NOMO-1 treated with DMSO at 0.1 percent for 48 hours (cell line): Measurements from ENCODE around the gene KMT5B.
"Not testable (repeated sequence)": the region's sequence is repeated elsewhere in the genome, so short reads cannot be mapped to it uniquely, and the experiment has no call there.

Experiments
- DNase-seq: peaks from one replicate; lab custom pipeline; 2025; ENCODE audit not compliant: unreplicated experiment; lab: John Stamatoyannopoulos, UW

Gene KMT5B

DNA sequence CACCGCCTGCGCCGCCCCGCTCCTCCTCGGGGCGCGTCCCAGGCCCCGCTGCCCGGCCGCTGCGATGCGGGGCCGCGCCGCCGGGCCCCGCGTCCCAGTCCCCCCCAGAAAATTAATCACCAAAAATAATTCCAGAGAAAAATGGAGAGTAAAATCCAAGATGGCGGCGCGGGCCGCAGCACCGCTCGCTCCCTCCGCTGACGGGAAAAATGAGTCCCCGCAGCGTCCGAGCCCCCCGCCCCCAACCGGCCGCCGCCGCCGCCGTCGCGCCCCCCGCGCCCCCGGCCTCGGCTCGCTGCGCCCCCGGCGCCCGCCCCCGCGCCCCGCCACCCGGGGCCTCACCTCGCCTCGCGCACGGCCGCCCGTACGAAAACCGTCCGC, at the start of gene KMT5B:
TSS of gene KMT5B (minus strand) at position 162 of the 381 bp plus-strand sequence. CDS start 23,220 bp downstream, outside the sequence.
- no peak for DNase-seq

DNA sequence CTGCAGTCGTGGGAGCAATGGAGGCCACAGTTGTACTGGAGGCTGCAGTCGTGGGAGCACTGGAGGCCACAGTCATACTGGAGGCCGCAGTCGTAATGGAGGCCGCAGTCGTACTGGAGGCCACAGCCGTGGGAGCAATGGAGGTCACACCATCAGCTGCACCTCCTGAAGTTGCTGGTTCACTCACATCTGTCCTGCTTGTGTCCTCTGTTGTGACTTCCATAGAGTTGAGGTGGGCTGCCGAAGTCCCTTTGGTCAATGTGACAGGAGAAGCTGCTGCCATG, 49.4 kb upstream of the KMT5B start:
- no peak for DNase-seq

DNA sequence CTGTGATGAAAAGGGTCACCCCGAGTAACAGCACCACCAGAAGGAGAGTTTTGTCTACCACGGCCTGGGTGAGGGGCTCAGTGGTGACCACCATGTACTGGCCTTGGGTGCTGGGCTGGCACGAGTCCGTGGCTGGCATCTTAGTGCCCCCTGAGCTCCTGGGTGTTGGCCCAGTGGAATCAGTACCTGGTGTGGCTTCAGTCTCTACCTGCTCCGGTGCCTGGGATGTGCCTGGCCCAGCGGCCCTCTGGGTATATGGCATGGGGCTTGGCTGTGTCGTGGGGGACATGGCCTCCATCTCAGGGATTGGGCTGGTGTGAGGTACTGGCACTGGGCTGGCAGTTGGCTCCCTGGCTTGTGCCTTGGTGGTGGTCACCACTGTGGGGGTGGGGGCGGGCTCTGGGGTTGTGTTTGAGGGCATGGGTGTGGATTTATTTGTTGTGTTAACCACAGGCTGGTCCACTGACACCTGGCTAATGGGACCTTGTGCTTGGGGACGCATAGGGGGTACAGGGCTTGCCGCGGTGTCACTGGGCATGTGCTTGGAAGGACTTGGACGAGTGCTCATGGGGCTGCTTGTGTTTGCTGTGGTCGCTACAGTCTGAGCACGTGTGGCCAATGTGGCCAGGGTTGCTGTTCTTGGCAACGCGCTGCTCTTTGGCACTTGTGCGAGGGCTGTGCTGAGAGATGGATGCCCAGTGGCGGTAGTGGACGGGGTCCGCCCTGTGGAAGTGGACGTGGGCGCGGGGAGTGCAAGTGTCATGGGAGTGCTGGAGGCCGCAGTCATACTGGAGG, 48.9 kb upstream of the KMT5B start:
- DNase-seq, result no peak

DNA sequence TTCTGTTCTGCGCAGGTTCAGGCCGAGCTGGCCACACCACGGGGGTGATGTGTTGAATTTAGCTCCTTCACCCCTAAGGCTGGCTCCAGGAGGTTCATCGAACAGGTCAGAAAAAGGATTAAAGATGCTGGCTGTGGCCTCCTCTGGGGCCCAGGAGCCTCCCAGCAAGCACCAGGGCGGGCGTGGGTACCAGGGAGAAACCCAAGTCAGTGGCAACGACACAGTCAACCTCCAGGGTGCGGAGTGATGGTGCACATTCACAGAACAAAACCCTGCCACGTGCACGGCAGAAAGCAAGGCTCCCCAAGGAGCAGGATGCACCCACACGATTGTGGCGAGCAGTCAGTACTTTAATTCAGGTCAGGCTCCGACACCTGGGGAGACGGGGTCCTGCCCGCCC, 47.9 kb upstream of the KMT5B start:
- DNase-seq, result no peak

DNA sequence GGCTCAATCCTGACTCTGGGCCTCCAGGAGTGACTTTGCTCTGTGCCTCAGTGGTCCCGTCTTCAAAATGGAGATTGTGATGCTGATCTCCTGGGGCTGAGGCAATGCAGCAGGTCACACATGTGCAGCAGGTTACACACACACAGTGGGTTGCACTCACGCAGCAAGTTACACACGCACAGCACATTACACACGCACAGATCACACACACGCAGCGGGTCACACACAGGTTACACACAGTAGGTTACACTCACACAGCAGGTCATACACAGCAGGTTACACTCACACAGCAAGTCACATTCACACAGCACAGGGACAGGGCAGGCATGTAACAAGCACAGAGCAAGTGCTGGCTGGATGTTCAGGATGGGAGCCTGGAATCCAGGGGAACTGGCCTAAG, 47.4 kb upstream of the KMT5B start:
- no peak for DNase-seq

DNA sequence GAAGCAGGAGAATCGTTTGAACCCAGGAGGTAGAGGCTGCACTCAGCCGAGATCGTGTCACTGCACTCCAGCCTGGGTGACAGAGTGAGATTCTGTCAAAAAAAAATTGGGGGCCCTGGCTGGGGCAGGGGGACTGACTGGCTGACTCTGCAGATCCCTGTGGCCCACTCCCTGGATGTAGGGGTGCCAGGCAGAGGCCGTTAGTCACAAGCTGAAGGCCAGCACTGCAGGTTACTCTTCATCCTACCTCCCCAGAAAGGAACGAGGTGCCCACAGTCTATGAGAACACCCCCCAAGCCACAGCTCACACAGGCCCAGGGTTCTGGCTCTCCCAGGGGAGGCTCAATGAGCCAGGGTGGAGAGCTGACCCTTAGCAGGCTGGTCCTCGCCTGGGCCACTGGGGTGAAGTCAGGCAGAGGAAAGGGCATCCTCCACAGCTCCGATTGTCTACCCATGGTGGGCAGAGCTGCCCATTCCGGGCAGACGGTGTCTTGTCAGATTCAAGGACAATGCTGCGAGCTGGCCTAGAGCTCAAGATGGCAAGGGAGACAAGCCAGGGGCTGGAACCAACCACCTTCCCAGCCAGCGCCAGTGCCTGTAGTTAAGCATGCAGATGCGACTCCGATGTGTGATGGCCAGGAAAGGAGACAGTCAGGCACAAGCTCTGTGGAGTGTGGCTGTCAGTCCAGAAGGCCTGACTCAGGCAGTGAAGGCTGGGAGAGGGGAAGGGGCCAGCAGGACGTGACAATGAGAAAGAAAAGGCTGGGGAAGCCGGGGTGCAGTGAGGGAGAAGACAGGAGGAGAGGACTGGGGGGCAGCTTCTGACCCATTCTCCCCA, 46.2 kb upstream of the KMT5B start:
- no peak for DNase-seq

DNA sequence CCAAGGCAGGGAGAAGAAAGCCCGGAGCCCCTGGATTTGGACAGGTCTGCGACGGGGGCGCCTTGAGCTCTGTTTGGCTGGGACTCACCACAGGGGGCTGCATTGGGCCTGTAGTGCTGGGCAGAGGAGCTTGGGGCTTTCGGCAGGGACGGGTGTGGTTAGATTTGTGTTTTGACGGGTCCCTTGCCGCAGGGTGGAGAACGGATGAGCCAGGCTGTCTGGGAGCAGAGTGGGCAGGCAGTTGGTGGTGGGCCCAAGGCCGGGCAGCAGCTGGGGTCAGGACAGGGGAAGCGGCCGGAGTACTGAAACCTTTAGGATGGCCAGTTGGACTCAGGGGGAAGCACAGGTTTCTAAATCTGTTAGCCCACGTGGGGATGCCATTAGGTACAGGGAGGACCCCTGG, 45.3 kb upstream of the KMT5B start:
- DNase-seq, result no peak

DNA sequence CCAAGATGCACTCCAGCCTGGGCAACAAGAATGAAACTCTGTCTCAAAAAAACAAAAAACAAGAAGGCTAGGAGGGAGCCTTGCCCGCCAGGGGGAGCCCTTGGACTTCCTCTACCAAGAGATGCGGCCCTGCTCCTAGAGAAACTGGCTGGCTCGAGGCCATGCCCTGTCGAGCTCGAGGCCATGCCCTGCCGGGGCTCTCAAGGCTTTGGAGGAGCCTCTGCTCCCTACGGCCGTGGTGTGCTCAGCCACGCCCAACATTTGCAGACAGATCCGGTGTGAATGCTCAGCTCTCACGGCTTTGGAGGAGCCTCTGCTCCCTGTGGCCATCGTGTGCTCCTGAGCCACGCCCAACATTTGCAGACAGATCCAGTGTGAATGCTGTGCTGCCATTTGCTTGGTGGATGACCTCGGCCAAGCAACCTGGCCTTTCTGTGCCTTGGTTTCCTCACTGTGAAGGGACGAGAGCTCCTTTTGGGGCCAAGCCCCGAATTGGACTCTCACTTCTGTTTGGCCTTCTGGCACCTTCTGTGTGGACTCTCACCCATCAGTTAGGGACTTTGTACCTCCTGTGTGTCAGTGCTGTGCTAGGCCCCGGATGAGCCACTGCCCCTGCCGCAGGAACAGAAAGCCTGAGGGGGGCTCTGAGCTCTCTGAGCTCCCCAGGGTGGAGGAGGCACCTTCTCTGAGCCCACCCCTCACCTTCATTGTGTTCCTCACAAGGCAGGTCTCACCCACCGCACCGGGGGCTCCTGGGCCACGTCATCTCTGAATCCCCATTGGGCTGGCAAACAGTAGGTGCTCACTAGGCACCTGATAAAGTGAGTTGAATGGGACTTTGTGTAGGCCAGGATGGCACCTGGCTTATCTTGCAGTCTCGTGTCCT, 44.6 kb upstream of the KMT5B start:
- DNase-seq, result peak; percentile 83

DNA sequence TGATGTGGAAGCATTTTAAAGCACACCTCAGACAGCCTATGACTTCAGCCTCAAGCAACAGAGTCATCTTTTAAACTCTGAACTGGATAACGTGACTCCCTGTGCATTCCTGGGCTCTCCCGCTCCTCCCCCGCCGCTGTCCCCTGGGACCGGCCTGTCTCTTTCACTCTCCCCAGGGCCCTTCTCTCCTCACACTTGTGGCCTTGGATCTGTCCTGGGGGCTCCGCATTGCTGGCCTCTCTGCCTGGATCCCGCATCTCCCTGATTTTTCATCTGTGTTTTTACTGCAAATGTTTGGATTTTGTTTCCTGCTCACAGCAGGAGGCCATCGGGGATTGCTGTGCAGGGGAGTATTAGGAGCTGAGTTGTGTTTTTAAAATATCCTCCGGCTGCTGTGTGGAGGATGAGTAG, 43.2 kb upstream of the KMT5B start:
- no peak for DNase-seq

DNA sequence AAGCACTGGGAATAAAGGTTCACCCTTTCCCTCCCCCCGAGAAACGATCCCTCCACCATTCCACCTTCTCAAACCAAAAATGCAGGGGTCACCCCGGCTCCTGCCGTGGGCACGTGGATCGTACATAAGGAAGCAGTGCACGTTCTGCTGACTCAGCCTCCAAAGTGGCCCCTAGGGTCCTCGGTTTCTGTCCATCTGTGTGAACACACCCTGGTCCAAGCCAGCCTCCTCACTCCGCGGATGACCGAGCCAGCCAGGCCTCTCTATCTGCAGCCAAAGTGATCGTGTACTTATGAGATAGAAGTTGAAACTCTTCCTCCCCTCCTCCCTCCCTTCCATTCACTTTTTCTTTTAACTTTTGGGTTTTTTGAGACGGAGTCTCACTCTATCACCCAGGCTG, 42.4 kb upstream of the KMT5B start:
- no peak for DNase-seq

DNA sequence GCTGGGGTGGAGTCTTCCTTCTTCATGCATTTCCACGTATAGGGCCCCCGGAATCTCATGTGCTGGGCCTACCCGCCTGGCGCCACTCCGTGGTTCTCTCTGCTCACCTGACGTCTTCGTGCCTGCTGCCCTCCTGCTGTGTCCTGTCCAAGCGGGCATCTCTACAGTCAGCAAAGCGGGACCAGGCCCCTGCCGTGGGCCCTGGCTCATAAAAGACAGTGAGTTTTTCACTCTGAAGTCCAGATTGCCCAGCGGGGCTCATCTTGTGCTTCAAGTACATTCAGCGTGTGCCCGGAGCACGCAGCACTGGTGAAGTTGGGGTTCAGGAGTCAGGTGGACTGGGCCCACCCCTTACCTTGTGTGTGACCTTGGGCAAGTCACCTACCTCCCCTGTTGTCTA, 41.3 kb upstream of the KMT5B start:
- no peak for DNase-seq

DNA sequence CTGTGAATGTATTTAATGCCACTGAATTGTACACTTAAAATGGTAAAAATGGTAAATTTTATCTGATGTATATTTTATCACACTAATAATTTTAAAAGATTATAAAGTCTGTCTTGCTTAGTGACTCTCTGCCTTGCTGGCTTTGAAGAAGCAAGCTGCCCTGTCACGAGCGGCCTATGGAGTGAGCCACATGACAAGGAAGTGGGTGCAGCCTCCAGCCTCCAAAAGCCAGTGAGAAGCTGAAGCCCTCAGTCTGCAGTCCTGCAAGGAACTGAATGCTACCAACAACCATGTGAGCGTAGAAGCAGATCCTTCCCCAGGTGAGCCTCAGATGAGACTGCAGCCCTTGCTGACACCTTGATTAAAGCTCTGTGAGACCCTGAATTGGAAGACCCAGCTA, 38.7 kb upstream of the KMT5B start:
- DNase-seq, result no peak

DNA sequence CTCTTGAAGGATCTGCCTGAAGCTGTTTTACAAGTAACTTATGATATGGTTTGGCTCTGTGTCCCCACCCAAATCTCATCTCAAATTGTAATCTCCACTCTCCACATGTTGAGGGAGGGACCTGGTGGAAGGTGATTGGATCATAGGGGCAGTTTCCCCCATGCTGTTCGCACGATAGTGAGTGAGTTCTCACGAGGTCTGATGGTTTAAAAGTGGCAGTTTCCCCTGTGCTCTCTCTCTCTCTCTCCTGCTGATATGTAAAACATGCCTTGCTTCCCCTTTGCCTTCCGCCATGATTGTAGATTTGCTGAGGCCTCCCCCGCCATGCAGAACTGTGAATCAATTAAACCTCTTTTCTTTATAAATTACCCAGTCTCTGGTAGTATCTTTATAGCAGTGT, 31.8 kb upstream of the KMT5B start:
- DNase-seq, result not testable (repeated sequence)

DNA sequence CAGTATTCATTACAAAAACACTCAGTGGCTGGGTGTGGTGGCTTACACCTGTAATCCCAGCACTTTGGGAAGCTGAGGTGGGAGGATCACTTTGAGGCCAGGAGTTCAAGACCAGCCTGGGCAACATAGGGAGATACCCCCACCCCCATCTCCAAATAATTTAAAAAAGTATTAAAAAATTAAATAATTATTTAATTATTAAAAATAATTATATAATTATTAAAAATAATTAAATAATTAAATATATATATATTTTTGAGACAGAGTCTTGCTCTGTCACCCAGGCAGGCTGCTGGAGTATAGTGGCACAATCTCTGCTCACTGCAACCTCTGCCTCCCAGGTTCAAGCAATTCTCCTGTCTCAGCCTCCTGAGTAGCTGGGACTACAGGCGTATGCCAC, 30.8 kb upstream of the KMT5B start:
- DNase-seq, result not testable (repeated sequence)

DNA sequence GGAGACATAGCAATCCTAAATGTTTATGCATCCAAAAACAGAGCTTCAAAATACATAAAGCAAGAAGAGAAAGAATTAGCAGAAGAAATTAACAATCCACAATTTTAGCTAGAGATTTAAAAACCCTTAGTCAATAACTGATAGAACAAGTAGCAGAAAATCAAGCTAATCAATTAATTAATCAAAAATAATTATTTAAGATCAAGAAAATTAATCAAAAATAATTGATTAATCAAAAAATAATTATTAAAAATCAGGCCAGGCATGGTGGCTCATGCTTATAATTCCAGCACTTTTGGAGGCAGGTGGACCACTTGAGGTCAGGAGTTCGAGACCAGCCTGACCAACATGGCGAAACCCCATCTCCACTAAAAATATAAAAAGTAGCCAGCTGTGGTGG, 29.5 kb upstream of the KMT5B start:
- DNase-seq, result no peak

DNA sequence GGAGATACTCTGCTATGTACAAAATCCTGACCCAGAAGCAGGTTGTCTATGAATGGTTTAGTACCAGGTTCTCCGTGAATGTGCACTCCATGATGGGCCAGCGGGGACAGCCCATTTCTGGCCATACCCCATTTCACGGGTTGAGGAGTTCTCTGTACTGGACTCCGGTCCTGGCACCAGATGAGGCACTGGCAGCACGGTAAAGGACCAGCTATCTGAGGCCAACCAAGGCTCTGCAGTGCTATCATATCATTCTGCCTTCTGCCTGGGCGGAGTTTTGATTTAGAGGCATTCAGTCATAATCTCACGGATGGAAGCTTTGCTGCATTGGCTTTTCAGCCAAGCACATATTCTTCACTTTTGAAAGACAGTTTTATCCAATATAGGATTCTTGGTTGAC, 18.5 kb upstream of the KMT5B start:
- no peak for DNase-seq

DNA sequence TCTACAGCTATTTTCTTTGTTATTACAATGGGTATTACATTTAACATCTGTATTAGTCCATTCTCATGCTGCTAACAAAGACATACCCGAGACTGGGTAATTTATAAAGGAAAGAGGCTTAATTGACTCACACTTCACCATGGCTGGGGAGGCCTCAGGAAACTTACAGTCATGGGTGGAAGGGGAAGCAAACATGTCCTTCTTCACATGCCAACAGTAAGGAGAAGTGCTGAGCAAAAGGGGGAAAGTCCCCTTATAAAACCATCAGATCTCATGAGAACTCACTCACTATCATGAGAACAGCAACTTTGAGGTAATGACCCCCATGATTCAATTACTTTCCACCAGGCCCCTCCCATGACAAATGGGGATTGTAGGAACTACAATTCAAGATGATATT, 16.5 kb upstream of the KMT5B start:
- no peak for DNase-seq

DNA sequence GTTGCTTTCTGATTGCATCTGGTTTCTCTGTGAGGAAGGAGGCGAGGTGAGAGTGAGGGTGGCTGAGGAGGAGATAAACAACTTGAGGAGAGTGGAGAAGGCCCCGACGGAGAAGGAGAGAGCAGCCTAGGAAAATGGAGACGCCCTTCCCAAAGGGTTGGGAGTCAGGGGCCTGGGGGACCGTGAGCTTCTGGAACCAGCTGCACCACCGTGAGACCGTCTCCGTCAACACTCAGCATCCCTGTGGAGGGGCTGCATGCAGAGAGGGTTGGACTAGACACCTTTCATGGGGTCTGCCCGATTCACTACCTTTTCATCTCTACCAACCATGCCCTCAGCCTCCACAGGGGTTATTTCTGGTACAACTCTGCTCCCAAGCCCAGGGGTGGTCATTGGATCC, 13.3 kb upstream of the KMT5B start:
- DNase-seq, result no peak

DNA sequence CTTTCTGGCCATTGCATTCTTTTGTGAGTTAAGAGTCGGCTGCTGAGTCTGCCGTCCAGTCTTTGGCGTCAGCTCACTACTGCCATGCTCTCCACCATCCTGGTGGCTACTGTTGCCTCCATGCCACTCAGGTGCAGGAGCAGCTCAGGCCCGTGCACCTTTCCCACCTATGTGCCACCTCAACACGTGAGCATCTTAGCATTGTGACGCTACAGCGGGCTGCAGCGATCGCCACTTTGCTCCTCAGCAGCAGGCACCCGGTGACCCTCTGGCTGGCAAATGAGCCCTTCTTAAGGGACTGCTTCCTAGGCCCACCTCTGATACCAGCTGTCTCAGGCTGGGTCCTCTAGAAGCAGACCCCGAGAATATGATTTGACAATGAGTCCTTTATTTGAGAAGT, 11.5 kb upstream of the KMT5B start:
- no peak for DNase-seq

DNA sequence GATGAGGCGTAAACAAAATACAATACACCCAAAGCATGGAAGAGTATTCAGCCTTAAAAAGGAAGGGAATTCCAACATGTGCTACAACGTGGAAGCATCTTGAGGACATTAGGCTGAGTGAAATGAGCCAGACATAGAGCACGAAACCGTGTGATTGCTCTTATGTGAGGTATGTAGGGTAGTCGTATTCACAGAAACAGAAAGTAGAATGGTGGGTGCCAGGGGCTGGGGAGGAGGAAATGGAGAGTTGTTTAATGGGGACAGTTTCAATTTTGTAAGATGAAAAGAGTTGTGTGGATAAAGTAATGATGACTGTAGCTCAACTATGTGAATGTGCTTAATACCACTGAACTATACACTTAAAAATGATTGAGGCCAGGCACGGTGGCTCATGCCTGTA, 10.2 kb upstream of the KMT5B start:
- no peak for DNase-seq

DNA sequence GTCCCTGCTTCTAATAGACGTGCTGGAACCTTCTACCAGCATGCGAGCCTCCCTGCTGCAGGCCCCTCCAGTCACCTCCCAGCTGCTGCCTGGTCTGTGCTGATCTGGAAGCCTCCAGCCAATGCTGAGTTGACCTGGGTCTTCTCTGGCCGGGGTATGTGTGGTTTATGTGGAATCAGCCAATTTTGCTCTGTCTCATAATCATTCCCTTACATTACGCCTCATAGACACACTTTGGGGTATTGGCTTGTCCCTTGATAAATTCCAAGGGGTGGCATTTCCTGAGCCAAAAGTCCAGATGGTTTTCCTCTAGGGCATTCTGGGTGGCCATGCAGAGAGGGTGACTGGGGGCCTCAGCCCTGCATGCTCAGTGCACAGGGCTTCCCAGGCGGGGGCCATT, 8.3 kb upstream of the KMT5B start:
- no peak for DNase-seq
